Upper lobe of right lung (tissue), 1 donor: ENCODE results near the gene ZBED6. TPM values are rescaled to one million over a fixed set of nuclear protein-coding genes. Genes with fewer than 3 reads are reported as not detected.

ENCODE experiments used
- ATAC-seq: fragments of 200-7000 bp; cut with Tn5 transposase; one replicate; pipeline ENCODE4 v1.9.1; 2020; ENCODE audit warnings: mild to moderate bottlenecking, moderate library complexity
- DNase-seq: peaks from one replicate; pipeline ENCODE4 v3.0.0-alpha.2; 2020
- H3K27ac ChIP-seq: fragments of 200-600 bp; one replicate; pipeline ENCODE4 v1.8.0; 2022
- H3K27me3 ChIP-seq: fragments of 200-600 bp; one replicate; pipeline ENCODE4 v1.8.0; 2022; ENCODE audit warnings: mild to moderate bottlenecking
- H3K36me3 ChIP-seq: fragments of 200-600 bp; one replicate; pipeline ENCODE4 v1.8.0; 2022
- H3K4me1 ChIP-seq: fragments of 200-600 bp; one replicate; pipeline ENCODE4 v1.8.0; 2022
- H3K4me3 ChIP-seq: fragments of 200-600 bp; one replicate; pipeline ENCODE4 v1.8.0; 2022; ENCODE audit warnings: mild to moderate bottlenecking
- H3K9me3 ChIP-seq: fragments of 200-600 bp; one replicate; pipeline ENCODE4 v1.8.0; 2022
- CTCF ChIP-seq: fragments of 200-600 bp; IDR thresholded peaks from one replicate; pipeline ENCODE4 v1.8.0; 2022; ENCODE audit warnings: antibody characterized with exemption
- intact Hi-C: fragments of 100-400 bp; cut with DNase I; formaldehyde crosslinking; loops from one replicate; pipeline ENCODE4 v1.11.0; 2022
- total RNA-seq: library from RNA; stranded (reverse); fragmentation: NEBNext Ultra II Directional; extraction: Animal tissue kit (Norgen Biotek cat#: 25700); gene quantifications from one replicate; pipeline ENCODE4 v1.2.1, GENCODE V29; 2021
- donor health status: DM: no; HTN: yes; CAD: no; lungs with severe emphysema.

The ZBED6 gene
- total RNA-seq, 1 donor from 2014 or later = 29.5 TPM

GRCh38 chr1:203776636-203777035 is 18.8 kb upstream of the ZBED6 start:
- Histone ChIP-seq H3K27ac (no peak overlapping the region), H3K4me3 (no peak overlapping the region), H3K4me1 (no peaks in the 10 kb centered on the region), H3K36me3 (no peaks in the 10 kb centered on the region), H3K27me3 (no peaks in the 10 kb centered on the region), H3K9me3 (no peaks in the 10 kb centered on the region)
- TF ChIP-seq CTCF = no peak
- ATAC-seq (peak; percentile 43), DNase-seq (no peak)
- intact Hi-C loops = no loop called here

DNA sequence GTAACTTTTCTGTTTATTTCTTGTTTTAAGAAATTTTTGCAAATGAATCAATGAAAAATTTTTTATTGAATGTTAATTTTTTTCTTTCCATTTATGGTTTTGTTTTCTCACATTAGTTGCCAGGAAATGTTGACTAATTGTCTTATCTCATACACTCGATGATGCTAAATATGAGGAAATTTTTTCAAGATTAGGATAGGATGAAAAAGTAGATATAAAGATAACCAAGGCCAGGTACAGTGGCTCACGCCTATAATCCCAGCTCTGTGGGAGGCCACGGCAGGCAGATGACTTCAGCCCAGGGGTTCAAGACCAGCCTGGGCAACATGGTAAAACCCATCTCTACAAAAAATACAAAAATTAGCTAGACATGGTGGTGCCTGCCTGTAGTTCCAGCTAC is 17.8 kb upstream of the ZBED6 start:
- intact Hi-C loops = no loop called here
- ATAC-seq (no peak), DNase-seq (no peak)
- TF ChIP-seq CTCF = no peak
- Histone ChIP-seq H3K36me3 (no peaks in the 10 kb centered on the region), H3K4me1 (no peaks in the 10 kb centered on the region), H3K27ac (no peak overlapping the region), H3K27me3 (no peaks in the 10 kb centered on the region), H3K4me3 (no peak overlapping the region), H3K9me3 (no peaks in the 10 kb centered on the region)

GRCh38 chr1:203778146-203778545 is 17.3 kb upstream of the ZBED6 start:
- TF ChIP-seq CTCF = no peak
- Histone ChIP-seq H3K27ac (no peak overlapping the region), H3K4me1 (no peaks in the 10 kb centered on the region), H3K36me3 (no peaks in the 10 kb centered on the region), H3K9me3 (no peaks in the 10 kb centered on the region), H3K4me3 (no peak overlapping the region), H3K27me3 (no peaks in the 10 kb centered on the region)
- intact Hi-C loops = no loop called here
- ATAC-seq = no peak
- no peak for DNase-seq

DNA sequence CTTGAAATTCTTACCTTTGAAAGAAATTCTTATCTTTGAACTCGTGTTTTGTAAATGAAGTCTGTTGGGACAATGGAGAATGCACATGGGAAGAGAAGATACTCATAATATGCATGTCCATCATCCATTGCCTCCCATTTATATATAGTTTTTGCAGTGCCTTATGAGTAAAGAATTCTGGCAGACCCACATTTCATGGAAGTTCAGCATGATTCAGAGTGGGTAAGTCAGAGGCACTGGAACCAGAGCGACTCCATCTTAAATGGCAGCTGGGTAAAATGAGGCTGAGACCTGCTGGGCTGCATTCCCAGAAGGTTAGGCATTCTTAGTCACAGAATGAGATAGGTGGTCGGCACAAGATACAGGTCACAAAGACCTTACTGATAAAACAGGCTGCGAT is 16.6 kb upstream of the ZBED6 start:
- no peak for TF ChIP-seq CTCF
- no peaks in the 10 kb centered on the region for H3K27me3 ChIP-seq
- intact Hi-C loops = no loop called here
- H3K4me1 ChIP-seq = no peaks in the 10 kb centered on the region
- DNase-seq (no peak), ATAC-seq (no peak)
- H3K36me3 ChIP-seq = no peaks in the 10 kb centered on the region
- no peaks in the 10 kb centered on the region for H3K9me3 ChIP-seq
- no peak overlapping the region for H3K4me3 ChIP-seq
- H3K27ac ChIP-seq = no peak overlapping the region

- ATAC-seq (no peak), DNase-seq (no peak)
- Histone ChIP-seq H3K9me3 (no peaks in the 10 kb centered on the region), H3K4me1 (no peaks in the 10 kb centered on the region), H3K36me3 (no peaks in the 10 kb centered on the region), H3K27ac (no peak overlapping the region), H3K27me3 (no peaks in the 10 kb centered on the region), H3K4me3 (no peak overlapping the region)
- intact Hi-C loops = no loop called here
- TF ChIP-seq CTCF = no peak
Observed at GRCh38 chr1:203781962-203782361, 13.5 kb upstream of the ZBED6 start.

DNA sequence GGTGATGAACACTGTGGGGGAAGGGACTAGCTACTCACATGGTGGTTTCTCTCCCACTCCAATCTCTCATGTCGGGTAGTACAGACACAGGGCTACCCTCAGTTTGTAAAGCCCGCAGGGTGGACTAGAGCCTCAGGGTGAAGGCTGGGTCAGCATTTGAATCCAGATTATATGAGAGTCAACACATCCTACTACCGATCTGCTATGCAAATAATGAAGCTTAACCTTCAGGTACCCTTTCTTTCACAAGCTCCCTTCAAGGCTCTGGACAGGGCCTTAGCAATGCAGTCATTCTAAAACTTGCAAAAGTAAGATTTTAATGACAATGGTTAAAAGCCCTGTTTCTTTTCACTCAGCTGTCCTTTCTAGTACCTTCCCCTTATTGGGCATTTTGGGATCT is 5.5 kb upstream of the ZBED6 start:
- H3K27ac ChIP-seq = no peak overlapping the region
- intact Hi-C loops = no loop called here
- H3K4me3 ChIP-seq = no peak overlapping the region
- no peaks in the 10 kb centered on the region for H3K9me3 ChIP-seq
- no peak for TF ChIP-seq CTCF
- H3K36me3 ChIP-seq = no peaks in the 10 kb centered on the region
- H3K4me1 ChIP-seq = peaks cover 2% of the 10 kb centered on the region
- ATAC-seq (no peak), DNase-seq (no peak)
- H3K27me3 ChIP-seq = no peaks in the 10 kb centered on the region
